Measurements from ENCODE around the gene HNRNPK. TPM values are rescaled to one million over a fixed set of nuclear protein-coding genes. Genes with fewer than 3 reads are reported as not detected.

HNRNPK gene
- 393 and 553 TPM in 2 replicates for total RNA-seq

GRCh38 chr9:83979812-83980394 lies at the start of gene HNRNPK:
TSS of gene HNRNPK (minus strand) at chr9:83980215. CDS start at chr9:83978252, 1,963 bp downstream.

GRCh38 chr9:83980395-83981125 lies 545 bp upstream of the HNRNPK start, which contains the start of gene RMI1:
TSS of gene RMI1 (plus strand) at chr9:83980805. CDS start at chr9:84000987, 20,182 bp downstream.

DNA sequence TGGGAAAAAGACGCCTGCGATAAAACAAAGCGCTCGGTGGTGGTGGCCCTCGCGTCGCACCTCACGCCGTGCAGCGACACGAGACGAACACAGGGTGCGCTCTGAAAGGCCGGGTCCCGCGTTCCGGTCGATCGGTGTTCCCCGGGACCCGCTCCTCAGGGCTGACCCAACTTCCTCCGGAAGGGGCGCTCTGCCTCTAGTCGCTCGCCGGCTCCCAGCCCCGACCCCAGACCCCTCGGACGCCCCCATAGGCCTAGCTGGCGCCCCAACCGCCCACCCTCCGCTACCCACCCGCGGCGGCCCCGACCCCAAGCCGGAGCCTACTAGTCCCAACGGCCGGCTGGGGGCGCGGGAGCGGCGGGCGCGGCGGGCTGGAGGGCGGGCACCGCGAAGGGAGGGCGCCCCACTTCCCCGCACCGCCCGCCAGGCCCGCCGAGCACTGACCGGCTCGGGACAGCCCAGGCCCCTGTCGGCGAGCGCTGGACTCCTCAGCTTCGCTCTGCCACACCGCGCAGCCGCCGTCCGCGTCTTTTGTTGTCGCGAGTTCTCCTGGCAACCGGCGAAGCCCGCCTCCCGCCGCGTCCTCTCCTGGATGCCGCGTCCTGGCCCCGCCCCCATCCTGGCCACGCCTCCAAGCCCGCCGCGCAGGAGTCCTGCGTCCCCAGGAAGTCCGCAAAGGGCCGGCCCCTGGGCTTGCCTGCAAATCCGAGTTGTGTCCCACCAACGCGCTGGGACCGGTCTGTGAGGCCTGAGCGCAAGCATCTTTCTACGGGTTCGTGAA lies 58.9 kb downstream of the HNRNPK start, which contains the start of gene KIF27:
Gene KIF27 (minus strand): TSS at position 506 of the 781 bp plus-strand sequence. CDS start 5,841 bp downstream, outside the sequence.

Other genes with a start within 250 kb of the HNRNPK start
- 0.55 and 0.59 TPM in 2 replicates for gene GKAP1, start 162.4 kb downstream of the HNRNPK start, total RNA-seq
- gene KIF27, start 58.8 kb downstream of the HNRNPK start, total RNA-seq: 4.2 TPM in 2 replicates
- gene RMI1, start 590 bp upstream of the HNRNPK start, total RNA-seq: 6.8 and 9.8 TPM in 2 replicates